HCT116 (cell line): ENCODE results near the gene MRPS17. TPM values are rescaled to one million over a fixed set of nuclear protein-coding genes. Genes with fewer than 3 reads are reported as not detected.

Experiments
- ATAC-seq: fragments of 200-7000 bp; cut with Tn5 transposase; 2 replicates; pipeline ENCODE4 v1.9.1; 2020; ENCODE audit warnings: mild to moderate bottlenecking, moderate library complexity
- BruUV-seq: library from RNA; stranded (reverse); fragments of 400-500 nt; replicated peaks from 2 replicates; lab custom pipeline; 2021; lab: Mats Ljungman, UMichigan
- CTCF ChIA-PET: fragments of 300-600 bp; sonication (Branson Sonifier 250); formaldehyde crosslinking; loops from one replicate; lab custom pipeline; 2021; ENCODE audit warnings: antibody characterized with exemption; lab: Charles Lee
- POLR2A ChIA-PET: fragments of 300-600, 350-600 bp; sonication (Branson Sonifier 250); formaldehyde crosslinking; loops from one replicate; lab custom pipeline; 2021; ENCODE audit warnings: antibody characterized with exemption; lab: Charles Lee
- RAD21 ChIA-PET, 2 experiments: fragments of 300-600 bp; sonication (Branson Sonifier 250); formaldehyde crosslinking; loops; one replicate each; lab custom pipeline; 2023; ENCODE audit warnings: low total read pairs in 2 of 2; ENCODE audit not compliant: uncharacterized antibody in 2 of 2, unreplicated experiment in 2 of 2, low non-redundant PET in 1 of 2; lab: Charles Lee
- DNase-seq: peaks from one replicate; pipeline ENCODE4 v3.0.0-alpha.2; 2010; ENCODE audit warnings: low read depth, low spot score
- H2AFZ ChIP-seq: fragments of 200-600 bp; shearing (Covaris generic), sonication (generic); 2 replicates; pipeline ENCODE4 v1.6.1; 2017; ENCODE audit warnings: low read depth, mixed run types, mixed read lengths, antibody characterized with exemption, low read length; ENCODE audit not compliant: poor library complexity, severe bottlenecking
- H3K27ac ChIP-seq: 2 replicates; pipeline ENCODE4 v1.5.1; 2012; ENCODE audit warnings: low read depth, low read length
- H3K27me3 ChIP-seq: fragments of 200-600 bp; sonication (generic); 2 replicates; pipeline ENCODE4 v1.6.1; 2016; ENCODE audit warnings: mixed run types, low read length, mixed read lengths; ENCODE audit not compliant: insufficient read depth
- H3K36me3 ChIP-seq, 2 experiments: fragments of 200-500 bp in 1 of 2; fragments of 200-600 bp in 1 of 2; sonication (Bioruptor generic) in 1 of 2; sonication (generic) in 1 of 2; 2 replicates each; pipeline versions ENCODE4 v1.5.1 to v1.6.1; 2014 to 2016; ENCODE audit warnings: low read length in 2 of 2, inconsistent platforms in 1 of 2, mixed read lengths in 1 of 2, mixed run types in 1 of 2; ENCODE audit not compliant: insufficient read depth in 2 of 2, control insufficient read depth in 1 of 2
- H3K4me1 ChIP-seq, 2 experiments: fragments of 200-600 bp in 1 of 2; sonication (generic) in 1 of 2; 2 replicates each; pipeline versions ENCODE4 v1.5.1 to v1.6.1; 2012 to 2017; ENCODE audit warnings: low read length in 2 of 2, inconsistent platforms in 1 of 2, mild to moderate bottlenecking in 1 of 2, mixed read lengths in 1 of 2, mixed run types in 1 of 2, moderate library complexity in 1 of 2; ENCODE audit not compliant: insufficient read depth in 2 of 2, control insufficient read depth in 1 of 2
- H3K4me2 ChIP-seq: fragments of 200-600 bp; sonication (generic); 2 replicates; pipeline ENCODE4 v1.6.1; 2017; ENCODE audit warnings: mixed run types, low read length, mixed read lengths
- H3K4me3 ChIP-seq, 2 experiments: fragments of 200-600 bp in 1 of 2; sonication (generic) in 1 of 2; replicated peaks in 1 of 2; 2 replicates each; pipeline ENCODE4 v1.5.1; 2011 to 2016; ENCODE audit warnings: low read length in 2 of 2, control low read depth in 1 of 2, low read depth in 1 of 2, mild to moderate bottlenecking in 1 of 2, mixed read lengths in 1 of 2, mixed run types in 1 of 2
- H3K79me2 ChIP-seq: fragments of 200-600 bp; sonication (generic); 2 replicates; pipeline ENCODE4 v1.6.1; 2017; ENCODE audit warnings: mild to moderate bottlenecking, mixed run types, low read length, moderate library complexity, mixed read lengths; ENCODE audit not compliant: insufficient read depth
- H3K9ac ChIP-seq: fragments of 200-600 bp; sonication (generic); 2 replicates; pipeline ENCODE4 v1.6.1; 2016; ENCODE audit warnings: low read length, mixed read lengths
- H3K9me2 ChIP-seq: fragments of 200-600 bp; sonication (generic), shearing (Covaris generic); 2 replicates; pipeline ENCODE4 v1.6.1; 2017; ENCODE audit warnings: mixed run types, mild to moderate bottlenecking, moderate library complexity; ENCODE audit not compliant: insufficient read depth
- H3K9me3 ChIP-seq, 2 experiments: fragments of 200-500 bp in 1 of 2; fragments of 200-600 bp in 1 of 2; sonication (Bioruptor generic) in 1 of 2; sonication (generic) in 1 of 2; 2 replicates each; pipeline ENCODE4 v1.6.1; 2014 to 2017; ENCODE audit warnings: low read length in 2 of 2, mixed read lengths in 2 of 2, inconsistent platforms in 1 of 2, low read depth in 1 of 2, mild to moderate bottlenecking in 1 of 2, mixed run types in 1 of 2, moderate library complexity in 1 of 2; ENCODE audit not compliant: control insufficient read depth in 1 of 2, insufficient read depth in 1 of 2
- H4K20me1 ChIP-seq: fragments of 200-600 bp; sonication (generic), shearing (Covaris generic); 2 replicates; pipeline ENCODE4 v1.6.1; 2017; ENCODE audit warnings: mixed run types, mild to moderate bottlenecking, moderate library complexity; ENCODE audit not compliant: insufficient read depth
- ATF3 ChIP-seq: IDR thresholded peaks from 2 replicates; pipeline ENCODE4 v1.6.1; 2012
- CBX3 ChIP-seq: IDR thresholded peaks from 2 replicates; pipeline ENCODE4 v1.6.1; 2012; ENCODE audit warnings: low read depth
- CEBPB ChIP-seq: IDR thresholded peaks from 2 replicates; pipeline ENCODE4 v1.6.1; 2012; ENCODE audit warnings: low read depth
- CTCF ChIP-seq, 3 experiments: fragments of 200-600 bp in 1 of 3; sonication (generic) in 1 of 3; IDR thresholded peaks in 2 of 3; conservative IDR thresholded peaks in 1 of 3; 2 replicates each; pipeline ENCODE4 v1.5.1; 2012 to 2017; ENCODE audit warnings: low read depth in 2 of 3, low read length in 2 of 3, antibody characterized with exemption in 1 of 3, borderline replicate concordance in 1 of 3, control low read depth in 1 of 3, mild to moderate bottlenecking in 1 of 3, mixed read lengths in 1 of 3, mixed run types in 1 of 3, moderate library complexity in 1 of 3; ENCODE audit not compliant: insufficient read depth in 1 of 3
- EGR1 ChIP-seq: IDR thresholded peaks from 2 replicates; pipeline ENCODE4 v1.6.1; 2012; ENCODE audit warnings: low read depth
- EZH2 ChIP-seq: fragments of 200-600 bp; sonication (generic); IDR thresholded peaks from 2 replicates; pipeline ENCODE4 v1.6.1; 2017; ENCODE audit warnings: antibody characterized with exemption, mixed run types
- EZH2phosphoT487 ChIP-seq: fragments of 200-600 bp; IDR thresholded peaks from 2 replicates; pipeline ENCODE4 v1.6.1; 2018; ENCODE audit warnings: antibody characterized with exemption, borderline replicate concordance
- FOSL1 ChIP-seq: IDR thresholded peaks from 2 replicates; pipeline ENCODE4 v1.6.1; 2012; ENCODE audit warnings: low read depth
- MAX ChIP-seq: IDR thresholded peaks from 2 replicates; pipeline ENCODE4 v1.6.1; 2012
- POLR2A ChIP-seq: IDR thresholded peaks from 2 replicates; pipeline ENCODE4 v1.7.0; 2011; ENCODE audit warnings: borderline replicate concordance; ENCODE audit not compliant: insufficient read depth, insufficient read length; ENCODE audit errors: extremely low read depth
- POLR2AphosphoS5 ChIP-seq: IDR thresholded peaks from 2 replicates; pipeline ENCODE4 v1.6.1; 2011; ENCODE audit warnings: mild to moderate bottlenecking, low read depth, low read length, moderate library complexity
- RAD21 ChIP-seq: IDR thresholded peaks from 2 replicates; pipeline ENCODE4 v1.6.1; 2012; ENCODE audit warnings: low read depth, mild to moderate bottlenecking
- REST ChIP-seq: IDR thresholded peaks from 2 replicates; pipeline ENCODE4 v1.6.1; 2012; ENCODE audit warnings: low read depth
- SIN3A ChIP-seq: IDR thresholded peaks from 2 replicates; pipeline ENCODE4 v1.6.1; 2012; ENCODE audit warnings: low read depth
- SRF ChIP-seq: IDR thresholded peaks from 2 replicates; pipeline ENCODE4 v1.6.1; 2012; ENCODE audit warnings: low read depth
- TCF7L2 ChIP-seq: IDR thresholded peaks from 2 replicates; pipeline ENCODE4 v1.7.0; 2011; ENCODE audit warnings: borderline replicate concordance, inconsistent platforms; ENCODE audit not compliant: insufficient read depth, insufficient read length; ENCODE audit errors: extremely low read depth
- YY1 ChIP-seq: IDR thresholded peaks from 2 replicates; pipeline ENCODE4 v1.6.1; 2011; ENCODE audit warnings: low read length, low read depth, moderate library complexity, mild to moderate bottlenecking; ENCODE audit not compliant: insufficient replicate concordance; ENCODE audit errors: extremely low read depth
- ZBTB33 ChIP-seq: IDR thresholded peaks from 2 replicates; pipeline ENCODE4 v1.6.1; 2011; ENCODE audit warnings: mild to moderate bottlenecking, low read length, moderate library complexity; ENCODE audit not compliant: insufficient replicate concordance; ENCODE audit errors: extremely low read depth
- ZFX ChIP-seq: fragments of 450-650 bp; IDR thresholded peaks from 2 replicates; pipeline ENCODE4 v1.6.1; 2017
- ZNF274 ChIP-seq: fragments of 200-500 bp; sonication (Bioruptor generic); IDR thresholded peaks from 2 replicates; pipeline ENCODE4 v1.6.1; 2014; ENCODE audit warnings: mild to moderate bottlenecking, low read depth, low read length, inconsistent platforms
- intact Hi-C: fragments of 100-400 bp; cut with micrococcal nuclease; formaldehyde crosslinking; loops from 2 replicates; pipeline ENCODE4 v1.10.0; 2022
- total RNA-seq: library from RNA; stranded (reverse); gene quantifications from one replicate; pipeline ENCODE4 v1.2.1, GENCODE V29; 2021; ENCODE audit not compliant: unreplicated experiment

MRPS17 gene
- total RNA-seq, 1 experiment from 2014 or later = 27.5 TPM

GRCh38 chr7:55917771-55918170 lies 33.9 kb upstream of the MRPS17 start:
- DNase-seq = no peak
- H3K9me2 ChIP-seq = no peaks in the 10 kb centered on the region
- H3K4me2 ChIP-seq = no peak overlapping the region
- no peak overlapping the region for H3K9ac ChIP-seq
- ChIA-PET POLR2A (no interaction called here), CTCF (no interaction called here), RAD21 (no interaction called here)
- no peak overlapping the region for H3K4me3 ChIP-seq
- no TSS peak for BruUV-seq
- TF ChIP-seq EZH2phosphoT487 = no peak
- no peak for TF ChIP-seq FOSL1
- TF ChIP-seq SRF = no peak
- TF ChIP-seq ZNF274 = no peak
- TF ChIP-seq SIN3A = no peak
- no peak for TF ChIP-seq YY1
- no peak for TF ChIP-seq REST
- TF ChIP-seq ZFX = no peak
- TF ChIP-seq RAD21 = no peak
- TF ChIP-seq CTCF (IDR thresholded peaks at IDR 0.05 in 2 of 3, conservative IDR thresholded peaks at IDR 0.05 in 1 of 3; ENCODE audit: borderline replicate concordance in 1 of 3, insufficient read depth in 1 of 3, low read depth in 2 of 3, low read length in 2 of 3) = no peak
- no peak for TF ChIP-seq ATF3
- no peak for TF ChIP-seq CEBPB
- TF ChIP-seq EZH2 = no peak
- no peak for TF ChIP-seq CBX3
- TF ChIP-seq TCF7L2 = no peak
- no peak for TF ChIP-seq POLR2A
- no peak for TF ChIP-seq POLR2AphosphoS5
- TF ChIP-seq ZBTB33 = no peak
- TF ChIP-seq EGR1 = no peak
- no peak for TF ChIP-seq MAX
- H2AFZ ChIP-seq = no peak overlapping the region
- no peaks in the 10 kb centered on the region for H3K27me3 ChIP-seq
- no peaks in the 10 kb centered on the region for H3K79me2 ChIP-seq
- H3K36me3 ChIP-seq = no peaks in the 10 kb centered on the region
- H3K9me3 ChIP-seq = no peaks in the 10 kb centered on the region
- no peaks in the 10 kb centered on the region for H3K4me1 ChIP-seq
- no peak for ATAC-seq
- no peaks in the 10 kb centered on the region for H4K20me1 ChIP-seq
- intact Hi-C loops = no loop called here
- no peak overlapping the region for H3K27ac ChIP-seq
